HG03097 (cell line): ENCODE measurements around the gene OR51S1.
"Not testable (repeated sequence)": the region's sequence is repeated elsewhere in the genome, so short reads cannot be mapped to it uniquely, and the experiment has no call there.

Experiments used
- ATAC-seq: cut with Tn5 transposase; IDR thresholded peaks from one replicate; pipeline ENCODE4 v1.9.1; 2021; ENCODE audit not compliant: unreplicated experiment, low FRiP score

The OR51S1 gene, protein sequence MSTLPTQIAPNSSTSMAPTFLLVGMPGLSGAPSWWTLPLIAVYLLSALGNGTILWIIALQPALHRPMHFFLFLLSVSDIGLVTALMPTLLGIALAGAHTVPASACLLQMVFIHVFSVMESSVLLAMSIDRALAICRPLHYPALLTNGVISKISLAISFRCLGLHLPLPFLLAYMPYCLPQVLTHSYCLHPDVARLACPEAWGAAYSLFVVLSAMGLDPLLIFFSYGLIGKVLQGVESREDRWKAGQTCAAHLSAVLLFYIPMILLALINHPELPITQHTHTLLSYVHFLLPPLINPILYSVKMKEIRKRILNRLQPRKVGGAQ

DNA sequence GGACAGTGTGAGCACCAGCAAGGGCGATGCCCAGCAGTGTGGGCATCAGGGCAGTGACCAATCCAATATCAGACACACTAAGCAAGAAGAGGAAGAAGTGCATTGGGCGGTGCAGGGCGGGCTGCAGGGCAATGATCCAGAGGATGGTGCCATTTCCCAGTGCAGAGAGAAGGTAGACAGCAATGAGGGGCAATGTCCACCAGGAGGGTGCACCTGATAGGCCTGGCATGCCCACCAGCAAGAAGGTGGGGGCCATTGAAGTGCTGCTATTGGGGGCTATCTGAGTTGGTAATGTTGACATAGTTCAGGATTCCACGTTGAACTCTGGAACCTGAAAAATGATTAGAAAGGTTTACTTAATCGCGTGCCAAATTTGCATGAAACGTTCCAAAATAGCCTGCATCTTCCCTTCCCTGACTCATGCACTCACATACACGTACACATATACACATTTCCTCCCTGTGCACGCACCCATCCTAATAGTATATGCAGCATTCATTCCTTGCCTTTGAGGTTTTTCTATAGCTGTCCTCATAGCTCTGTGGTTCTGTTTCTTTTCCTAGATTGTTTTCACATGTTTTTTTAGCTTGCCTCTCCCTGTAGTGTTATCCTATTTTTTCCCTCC, at the start of gene OR51S1:
Gene OR51S1, minus strand, starts transcription at position 301 of the 625 bp plus-strand sequence. Its CDS starts 0 bp downstream, at position 301.
- ATAC-seq, result no peak

GRCh38 chr11:4891996-4892640, 43.1 kb upstream of the OR51S1 start:
- no peak for ATAC-seq

- no peak for ATAC-seq
These were observed 41.3 kb upstream of the OR51S1 start for GRCh38 chr11:4890279-4890678.

- no peak for ATAC-seq
These were observed 38.6 kb upstream of the OR51S1 start for GRCh38 chr11:4887591-4887990.

GRCh38 chr11:4886186-4886585, 37.2 kb upstream of the OR51S1 start:
- ATAC-seq, result no peak

DNA sequence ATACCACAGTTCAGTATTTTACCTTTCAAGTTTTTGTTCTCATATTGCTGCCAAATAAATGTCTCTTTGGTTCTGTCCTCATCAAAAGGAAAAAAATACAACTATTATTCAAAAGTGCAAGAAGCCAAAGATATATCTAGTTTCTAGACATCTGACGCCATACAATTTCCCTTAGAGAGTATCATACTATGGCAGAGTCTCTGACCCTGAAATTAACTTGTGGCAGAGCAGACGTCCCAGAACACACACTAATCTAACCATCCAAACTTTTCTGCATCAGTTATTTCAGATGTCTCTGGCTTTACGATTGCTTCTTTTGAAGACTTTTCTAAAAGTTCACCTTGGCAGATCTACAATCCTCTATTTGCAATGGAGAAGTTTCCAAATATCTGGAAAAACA, 35.4 kb upstream of the OR51S1 start:
- ATAC-seq, result no peak

DNA sequence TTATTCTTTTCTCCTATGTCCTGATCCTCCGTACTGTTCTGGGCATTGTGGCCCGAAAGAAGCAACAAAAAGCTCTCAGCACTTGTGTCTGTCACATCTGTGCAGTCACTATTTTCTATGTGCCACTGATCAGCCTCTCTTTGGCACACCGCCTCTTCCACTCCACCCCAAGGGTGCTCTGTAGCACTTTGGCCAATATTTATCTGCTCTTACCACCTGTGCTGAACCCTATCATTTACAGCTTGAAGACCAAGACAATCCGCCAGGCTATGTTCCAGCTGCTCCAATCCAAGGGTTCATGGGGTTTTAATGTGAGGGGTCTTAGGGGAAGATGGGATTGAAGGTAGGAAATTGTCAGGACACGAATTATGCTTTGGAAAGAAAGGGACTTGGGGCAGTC, 33.5 kb upstream of the OR51S1 start:
- ATAC-seq, result no peak

DNA sequence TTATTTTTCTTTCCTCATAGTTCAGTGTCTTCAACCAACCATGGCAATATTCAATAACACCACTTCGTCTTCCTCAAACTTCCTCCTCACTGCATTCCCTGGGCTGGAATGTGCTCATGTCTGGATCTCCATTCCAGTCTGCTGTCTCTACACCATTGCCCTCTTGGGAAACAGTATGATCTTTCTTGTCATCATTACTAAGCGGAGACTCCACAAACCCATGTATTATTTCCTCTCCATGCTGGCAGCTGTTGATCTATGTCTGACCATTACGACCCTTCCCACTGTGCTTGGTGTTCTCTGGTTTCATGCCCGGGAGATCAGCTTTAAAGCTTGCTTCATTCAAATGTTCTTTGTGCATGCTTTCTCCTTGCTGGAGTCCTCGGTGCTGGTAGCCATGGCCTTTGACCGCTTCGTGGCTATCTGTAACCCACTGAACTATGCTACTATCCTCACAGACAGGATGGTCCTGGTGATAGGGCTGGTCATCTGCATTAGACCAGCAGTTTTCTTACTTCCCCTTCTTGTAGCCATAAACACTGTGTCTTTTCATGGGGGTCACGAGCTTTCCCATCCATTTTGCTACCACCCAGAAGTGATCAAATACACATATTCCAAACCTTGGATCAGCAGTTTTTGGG, 33.0 kb upstream of the OR51S1 start, which contains the start of gene OR51T1:
Gene OR51T1, plus strand, starts transcription at position 41 of the 641 bp plus-strand sequence. Its CDS starts 0 bp downstream, at position 41.
- ATAC-seq, result no peak

DNA sequence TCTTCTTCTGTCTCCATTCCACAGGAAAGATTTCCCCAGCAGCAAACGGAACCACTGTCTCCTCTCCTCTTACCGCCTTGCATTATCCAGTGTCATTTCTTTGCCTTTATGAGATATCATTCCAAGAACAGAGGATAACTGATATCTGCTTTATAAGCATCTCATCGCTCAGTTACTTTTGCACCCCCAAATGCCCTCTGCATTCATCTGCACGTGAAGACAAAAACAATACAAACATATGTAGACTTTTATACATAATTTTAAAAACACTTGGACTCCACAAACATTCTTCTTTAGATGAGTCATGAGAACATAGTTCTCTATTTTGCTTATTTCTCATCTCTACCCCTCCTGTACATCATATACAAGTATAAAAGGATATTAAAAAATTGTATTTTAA, 32.2 kb upstream of the OR51S1 start:
- no peak for ATAC-seq

- no peak for ATAC-seq
These were observed 16.8 kb upstream of the OR51S1 start for GRCh38 chr11:4865855-4866254.

DNA sequence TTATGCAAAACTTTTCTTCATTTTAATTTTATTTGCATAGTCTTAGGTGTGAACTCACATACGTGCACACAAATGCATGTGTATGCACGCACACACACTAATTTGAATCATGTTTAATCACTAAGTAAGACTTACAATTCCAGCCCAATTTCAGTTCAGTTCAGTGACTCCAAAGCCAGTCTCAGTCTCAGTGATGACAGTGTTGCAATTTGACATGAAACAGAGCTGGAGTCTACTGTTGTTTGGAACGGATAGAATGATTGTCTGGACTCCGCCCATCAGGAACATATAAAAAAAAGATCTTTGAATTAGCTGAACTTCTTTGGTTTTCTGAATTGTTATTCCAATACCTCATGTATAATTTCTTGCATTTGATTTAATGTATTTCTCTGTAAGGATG, 14.9 kb upstream of the OR51S1 start:
- ATAC-seq, result no peak

DNA sequence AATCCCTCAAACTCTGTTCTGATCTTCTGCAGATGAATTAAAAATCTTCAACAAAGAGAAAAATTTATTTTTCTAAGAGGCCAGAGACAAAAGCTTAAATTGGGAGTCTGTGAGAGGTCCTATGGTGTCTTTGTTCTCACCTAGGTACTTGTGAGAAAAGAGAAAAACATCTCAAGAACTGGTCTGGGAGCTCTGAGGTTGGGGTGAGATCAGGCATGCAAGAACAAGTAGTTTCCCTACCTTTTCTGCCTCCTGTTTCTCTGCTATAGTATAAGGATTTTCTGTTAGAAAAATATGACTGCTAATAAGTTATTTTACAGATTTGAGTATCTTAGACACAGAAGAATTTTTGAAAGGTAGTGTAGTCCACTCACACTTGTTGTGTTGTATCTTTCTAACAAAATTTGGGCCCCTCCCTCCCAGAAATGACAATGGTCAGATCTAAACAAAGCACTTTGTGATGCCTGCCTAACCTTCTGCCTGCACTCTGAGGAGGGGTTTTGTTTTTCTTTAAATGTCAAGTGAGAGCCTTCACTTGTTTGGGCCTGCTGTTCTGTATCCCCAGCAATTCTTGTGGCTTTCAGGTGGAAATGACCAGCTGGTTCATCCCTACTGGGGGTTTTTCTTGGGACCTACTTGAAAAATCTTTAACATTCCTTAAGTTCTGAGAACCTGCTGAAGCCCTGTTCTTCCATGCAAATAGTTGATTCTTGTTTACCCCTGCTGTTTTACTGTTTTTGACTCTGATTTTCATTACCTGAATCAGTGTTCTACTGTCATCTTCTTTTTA, 13.6 kb upstream of the OR51S1 start:
- no peak for ATAC-seq

DNA sequence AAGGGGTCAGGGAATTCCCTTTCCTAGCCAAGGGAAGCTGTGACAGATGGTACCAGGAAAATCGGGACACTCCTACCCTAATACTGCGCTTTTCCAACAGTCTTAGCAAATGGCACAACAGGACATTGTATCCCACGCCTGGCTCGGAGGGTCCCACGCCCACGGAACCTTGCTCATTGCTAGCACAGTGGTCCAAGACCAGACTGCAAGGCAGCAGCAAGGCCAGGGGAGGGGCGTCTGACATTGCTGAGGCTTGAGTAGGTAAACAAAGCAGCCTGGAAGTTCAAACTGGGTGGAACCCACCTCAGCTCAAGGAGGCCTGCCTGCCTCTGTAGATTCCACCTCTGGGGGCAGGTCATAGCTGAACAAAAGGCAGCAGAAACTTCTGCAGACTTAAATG, 5.3 kb upstream of the OR51S1 start:
- not testable (repeated sequence) for ATAC-seq

DNA sequence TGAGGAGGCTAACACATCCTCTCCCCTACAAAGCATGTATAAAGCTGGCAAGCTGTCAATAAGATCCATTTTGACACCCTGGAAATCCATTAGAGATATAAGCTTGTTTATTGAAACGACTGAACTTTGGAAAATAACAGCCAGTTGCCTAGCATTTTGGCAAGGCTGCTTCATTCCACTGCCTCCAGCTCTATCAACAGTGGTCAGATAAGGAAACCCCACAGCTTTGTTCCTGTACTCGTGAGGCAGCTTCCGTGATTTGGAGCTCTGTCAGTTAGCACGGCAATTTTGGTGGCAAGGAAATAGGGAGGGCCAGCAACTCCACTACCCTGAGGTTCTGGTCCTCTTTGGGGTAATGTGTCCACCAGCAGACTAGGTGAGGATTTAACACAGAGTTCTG, 2.0 kb upstream of the OR51S1 start:
- ATAC-seq, result no peak

- ATAC-seq, result no peak
These were observed 9.0 kb downstream of the OR51S1 start for GRCh38 chr11:4839851-4840549.

- no peak for ATAC-seq
These were observed 18.1 kb downstream of the OR51S1 start for GRCh38 chr11:4830909-4831308.

GRCh38 chr11:4830346-4830745, 18.7 kb downstream of the OR51S1 start:
- ATAC-seq, result no peak

DNA sequence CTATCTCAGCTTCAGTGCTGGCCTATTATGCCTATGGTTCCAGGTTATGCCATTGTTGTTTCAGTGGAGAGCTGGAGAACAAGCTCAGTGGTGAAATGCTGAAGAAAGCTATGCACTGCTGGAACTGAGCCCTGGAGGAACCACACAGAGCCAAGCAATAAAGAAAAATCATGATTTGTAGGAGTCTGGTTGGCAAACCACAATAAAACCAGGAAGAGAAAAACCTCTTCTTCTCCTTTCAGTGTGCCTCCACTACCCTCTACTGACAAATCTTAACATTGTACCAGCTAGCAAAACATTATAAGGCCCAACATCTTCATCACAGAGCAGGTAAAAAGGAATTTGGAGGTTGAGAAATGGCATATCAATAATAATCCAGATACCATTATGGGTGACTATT, 22.6 kb downstream of the OR51S1 start:
- ATAC-seq, result no peak

DNA sequence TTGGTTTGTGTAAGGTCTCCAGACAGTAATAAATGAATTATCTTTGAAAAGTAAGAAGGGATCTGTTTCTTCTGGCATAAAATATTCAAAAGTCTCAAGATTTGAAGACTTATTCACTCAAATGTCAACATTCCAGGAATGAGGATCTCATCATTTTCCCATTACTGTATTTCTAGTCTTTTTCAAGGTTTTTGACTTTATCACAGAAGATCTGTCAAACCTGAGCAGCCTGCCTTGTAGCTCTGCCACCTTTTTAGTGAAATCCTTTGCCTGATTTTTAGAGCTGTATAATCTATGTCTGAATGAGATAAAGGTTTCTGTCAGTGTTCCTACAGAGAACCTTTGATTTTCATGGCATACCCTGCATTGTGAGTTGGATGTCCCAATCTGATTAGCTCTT, 23.9 kb downstream of the OR51S1 start:
- no peak for ATAC-seq

DNA sequence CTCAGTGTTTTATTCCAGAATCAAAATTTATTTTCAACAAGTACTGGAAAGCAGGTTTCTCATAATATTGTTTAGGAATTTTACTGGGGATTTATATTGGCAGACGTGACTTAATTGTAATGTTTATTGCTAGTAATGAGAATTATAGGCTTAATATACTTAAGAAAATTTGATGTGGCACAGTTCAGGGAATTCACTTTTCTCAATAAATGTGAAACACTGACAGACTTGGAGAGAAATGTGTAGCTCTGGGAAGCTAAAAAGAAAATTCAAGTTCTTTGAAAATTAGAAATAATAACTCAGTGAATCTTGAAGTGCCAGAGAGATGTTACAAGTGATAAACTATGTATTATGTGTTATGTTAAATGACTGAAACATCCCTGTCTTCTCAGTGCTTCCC, 28.0 kb downstream of the OR51S1 start, which contains the start of gene OR51F2:
Gene OR51F2, plus strand, starts transcription at position 301 of the 400 bp plus-strand sequence. CDS start 101 bp downstream, outside the sequence.
- no peak for ATAC-seq
